NCI-H774 (cell line): ENCODE measurements around the gene MPHOSPH9.
A peak's percentile ranks its signal among the peaks of the same experiment; 100 is the strongest.
"Not testable (repeated sequence)": the region's sequence is repeated elsewhere in the genome, so short reads cannot be mapped to it uniquely, and the experiment has no call there.

Experiments
- DNase-seq: peaks from one replicate; lab custom pipeline; 2025; lab: John Stamatoyannopoulos, UW

Gene MPHOSPH9

GRCh38 chr12:123227581-123228258 lies 5.2 kb downstream of the MPHOSPH9 start:
- DNase-seq = no peak

GRCh38 chr12:123225443-123225842 lies 7.5 kb downstream of the MPHOSPH9 start:
- DNase-seq = no peak

GRCh38 chr12:123223241-123223668 lies 9.7 kb downstream of the MPHOSPH9 start:
- no peak for DNase-seq

- not testable (repeated sequence) for DNase-seq
These were observed 25.1 kb downstream of the MPHOSPH9 start for GRCh38 chr12:123207815-123208214.

- DNase-seq = not testable (repeated sequence)
These were observed 26.1 kb downstream of the MPHOSPH9 start for GRCh38 chr12:123206794-123207193.

- no peak for DNase-seq
These were observed 32.5 kb downstream of the MPHOSPH9 start for GRCh38 chr12:123200414-123200813.

- no peak for DNase-seq
These were observed 33.0 kb downstream of the MPHOSPH9 start for GRCh38 chr12:123199936-123200335.

- no peak for DNase-seq
These were observed 45.3 kb downstream of the MPHOSPH9 start for GRCh38 chr12:123187637-123188036.

- no peak for DNase-seq
These were observed 52.8 kb downstream of the MPHOSPH9 start for GRCh38 chr12:123180171-123180570.

- peak; percentile 13 for DNase-seq
These were observed 61.0 kb downstream of the MPHOSPH9 start for GRCh38 chr12:123171967-123172366.

- DNase-seq = no peak
These were observed 65.6 kb downstream of the MPHOSPH9 start for GRCh38 chr12:123167329-123167728.

GRCh38 chr12:123165537-123165936 lies 67.4 kb downstream of the MPHOSPH9 start:
- peak; percentile 63 for DNase-seq

GRCh38 chr12:123164710-123165261 lies 68.2 kb downstream of the MPHOSPH9 start:
- DNase-seq = no peak

GRCh38 chr12:123164222-123164621 lies 68.7 kb downstream of the MPHOSPH9 start:
- DNase-seq = no peak

- no peak for DNase-seq
These were observed 69.7 kb downstream of the MPHOSPH9 start for GRCh38 chr12:123163227-123163626.

GRCh38 chr12:123160801-123161487 lies 72.0 kb downstream of the MPHOSPH9 start:
- no peak for DNase-seq

GRCh38 chr12:123153906-123154305 lies 79.0 kb downstream of the MPHOSPH9 start:
- DNase-seq = no peak

- DNase-seq = no peak
These were observed 80.1 kb downstream of the MPHOSPH9 start for GRCh38 chr12:123152833-123153232.

- no peak for DNase-seq
These were observed 81.2 kb downstream of the MPHOSPH9 start for GRCh38 chr12:123151457-123152454.

- DNase-seq = peak; percentile 54
These were observed 82.0 kb downstream of the MPHOSPH9 start, which contains the start of gene PITPNM2 for GRCh38 chr12:123150744-123151456. Gene PITPNM2 (minus strand): TSS chr12:123151090. CDS start chr12:123034590, 116,500 bp downstream.

GRCh38 chr12:123150275-123150743 lies 82.6 kb downstream of the MPHOSPH9 start:
- no peak for DNase-seq
